A549 (cell line): ENCODE data around the gene IGLL1. TPM values are rescaled to one million over a fixed set of nuclear protein-coding genes. Genes with fewer than 3 reads are reported as not detected.

ENCODE experiments used
- ATAC-seq, 2 experiments: fragments of 200-7000 bp in 1 of 2; fragments of >200 bp in 1 of 2; cut with Nextera tagmentation in 1 of 2; cut with Tn5 transposase in 1 of 2; 3 replicates each; pipeline versions ENCODE4 v1.8.0 to v1.9.1; 2018 to 2020; ENCODE audit warnings: mild to moderate bottlenecking in 1 of 2, moderate library complexity in 1 of 2
- CTCF ChIA-PET: fragments of 300-600 bp; sonication (Branson Sonifier 250); formaldehyde crosslinking; extraction: SDS; loops from one replicate; lab custom pipeline; 2021; ENCODE audit warnings: antibody characterized with exemption, inconsistent platforms; lab: Yijun Ruan, JAX
- POLR2A ChIA-PET: fragments of 350-600 bp; formaldehyde crosslinking; extraction: SDS; loops from one replicate; lab custom pipeline; 2021; ENCODE audit warnings: antibody characterized with exemption, inconsistent platforms; lab: Yijun Ruan, JAX
- DNase-seq, 2 experiments: peaks; one replicate each; pipeline versions ENCODE4 v3.0.0 to v3.0.0-alpha.2; 2011 to 2016; ENCODE audit warnings: low read depth in 1 of 2, low spot score in 1 of 2
- FAIRE-seq: peaks from 2 replicates; lab custom pipeline; 2011; peaks lifted over from hg19 to GRCh38; lab: Jason Lieb, UNC
- H3K27ac ChIP-seq, 2 experiments: fragments of >200 bp; sonication (Bioruptor Twin); formaldehyde crosslinking; 3 replicates each; pipeline ENCODE4 v1.5.1; 2016 to 2017
- H3K4me1 ChIP-seq: fragments of >200 bp; sonication (Bioruptor Twin); formaldehyde crosslinking; 3 replicates; pipeline ENCODE4 v1.6.1; 2016
- H3K4me2 ChIP-seq: fragments of >200 bp; sonication (Bioruptor Twin); formaldehyde crosslinking; 3 replicates; pipeline ENCODE4 v1.6.1; 2016
- H3K4me3 ChIP-seq: fragments of >200 bp; sonication (Bioruptor Twin); formaldehyde crosslinking; 3 replicates; pipeline ENCODE4 v1.5.1; 2016
- H3K9me3 ChIP-seq: fragments of >200 bp; sonication (Bioruptor Twin); formaldehyde crosslinking; 3 replicates; pipeline ENCODE4 v1.6.1; 2016
- ATOH8 ChIP-seq: fragments of 250-450 bp; sonication (Bioruptor Pico); IDR thresholded peaks from 2 replicates; pipeline ENCODE4 v1.5.0; 2020; ENCODE audit warnings: low read depth, mild to moderate bottlenecking, moderate library complexity
- BCL3 ChIP-seq: fragments of >200 bp; sonication (Bioruptor Twin); formaldehyde crosslinking; IDR thresholded peaks from 3 replicates; pipeline ENCODE4 v1.6.1; 2016
- BHLHE40 ChIP-seq: IDR thresholded peaks from 2 replicates; pipeline ENCODE4 v1.6.1; 2012; ENCODE audit warnings: low read depth, low read length, inconsistent platforms
- CBX2 ChIP-seq: fragments of 200-600 bp; sonication (generic); IDR thresholded peaks from 2 replicates; pipeline ENCODE4 v1.6.1; 2016; ENCODE audit warnings: low read depth, mild to moderate bottlenecking, borderline replicate concordance
- CEBPB ChIP-seq, 2 experiments: fragments of >200 bp in 1 of 2; sonication (Bioruptor Twin) in 1 of 2; formaldehyde crosslinking in 1 of 2; IDR thresholded peaks; 2 replicates each; pipeline ENCODE4 v1.6.1; 2012 to 2016
- CHD2 ChIP-seq: fragments of 150-350 bp; IDR thresholded peaks from 2 replicates; pipeline ENCODE4 v1.6.1; 2014; ENCODE audit warnings: low read length; ENCODE audit not compliant: partially characterized antibody
- EHF ChIP-seq: fragments of 250-450 bp; sonication (Bioruptor Pico); IDR thresholded peaks from 2 replicates; pipeline ENCODE4 v1.5.0; 2020; ENCODE audit warnings: mild to moderate bottlenecking
- EP300 ChIP-seq, 2 experiments: fragments of >200 bp; sonication (Bioruptor Twin); formaldehyde crosslinking; IDR thresholded peaks; 2 replicates in 1 of 2; 3 replicates in 1 of 2; pipeline ENCODE4 v1.6.1; 2016 to 2017
- ESRRA ChIP-seq: fragments of 150-350 bp; IDR thresholded peaks from 2 replicates; pipeline ENCODE4 v1.6.1; 2014; ENCODE audit warnings: mild to moderate bottlenecking, low read length, borderline replicate concordance
- GATA3 ChIP-seq: IDR thresholded peaks from 2 replicates; pipeline ENCODE4 v1.6.1; 2012; ENCODE audit warnings: borderline replicate concordance
- HES2 ChIP-seq: fragments of >200 bp; sonication (Bioruptor Twin); formaldehyde crosslinking; IDR thresholded peaks from 2 replicates; pipeline ENCODE4 v1.6.1; 2016
- HOXA7 ChIP-seq: fragments of 250-450 bp; sonication (Bioruptor Pico); IDR thresholded peaks from 2 replicates; pipeline ENCODE4 v1.5.0; 2020; ENCODE audit warnings: mild to moderate bottlenecking, moderate library complexity
- HOXB13 ChIP-seq: fragments of 250-450 bp; sonication (Bioruptor Pico); IDR thresholded peaks from 2 replicates; pipeline ENCODE4 v1.5.0; 2020; ENCODE audit warnings: low read depth, mild to moderate bottlenecking, moderate library complexity
- JUN ChIP-seq, 2 experiments: fragments of >200 bp; sonication (Bioruptor Twin); formaldehyde crosslinking; IDR thresholded peaks; 2 replicates in 1 of 2; 3 replicates in 1 of 2; pipeline ENCODE4 v1.6.1; 2016 to 2017
- MAFK ChIP-seq: fragments of 450-650 bp; IDR thresholded peaks from 2 replicates; pipeline ENCODE4 v1.6.1; 2014; ENCODE audit not compliant: partially characterized antibody
- MAX ChIP-seq: IDR thresholded peaks from 2 replicates; pipeline ENCODE4 v1.6.1; 2012
- MAZ ChIP-seq: fragments of 150-350 bp; IDR thresholded peaks from 2 replicates; pipeline ENCODE4 v1.6.1; 2014; ENCODE audit warnings: antibody characterized with exemption, low read depth, low read length, borderline replicate concordance
- MYC ChIP-seq: IDR thresholded peaks from 2 replicates; pipeline ENCODE4 v1.6.1; 2012; ENCODE audit warnings: mild to moderate bottlenecking, inconsistent platforms, low read length, improper control_type of control experiment, borderline replicate concordance
- NFE2L2 ChIP-seq: fragments of 150-350 bp; conservative IDR thresholded peaks from 2 replicates; pipeline ENCODE4 v1.6.1; 2014; ENCODE audit warnings: low read length
- NPAS2 ChIP-seq: fragments of 250-450 bp; sonication (Bioruptor Pico); IDR thresholded peaks from 2 replicates; pipeline ENCODE4 v1.8.0; 2022; ENCODE audit warnings: mild to moderate bottlenecking, moderate library complexity, borderline replicate concordance
- POLR2A ChIP-seq: IDR thresholded peaks from 2 replicates; pipeline ENCODE4 v1.6.1; 2012; ENCODE audit warnings: mild to moderate bottlenecking, low read length
- REST ChIP-seq: fragments of 200-600 bp; sonication (generic); IDR thresholded peaks from 2 replicates; pipeline ENCODE4 v1.6.1; 2016; ENCODE audit warnings: antibody characterized with exemption, mild to moderate bottlenecking, moderate library complexity
- RNF2 ChIP-seq: fragments of 200-600 bp; sonication (generic); IDR thresholded peaks from 2 replicates; pipeline ENCODE4 v1.6.1; 2016; ENCODE audit warnings: low read depth, mild to moderate bottlenecking, antibody characterized with exemption, moderate library complexity, borderline replicate concordance
- SMC3 ChIP-seq: fragments of >200 bp; sonication (Bioruptor Twin); formaldehyde crosslinking; IDR thresholded peaks from 3 replicates; pipeline ENCODE4 v1.6.1; 2018; ENCODE audit warnings: inconsistent platforms
- SREBF2 ChIP-seq: fragments of 450-650 bp; IDR thresholded peaks from 2 replicates; pipeline ENCODE4 v1.6.1; 2014; ENCODE audit warnings: mild to moderate bottlenecking, moderate library complexity
- TFCP2L1 ChIP-seq: fragments of 250-450 bp; sonication (Bioruptor Pico); IDR thresholded peaks from 2 replicates; pipeline ENCODE4 v1.5.0; 2021; ENCODE audit warnings: mild to moderate bottlenecking
- WGBS: methylation state at CpG from one replicate; pipeline ENCODE4 v1.1.6; 2017; ENCODE audit errors: missing lambda C conversion rate; 5-methylcytosine and 5-hydroxymethylcytosine counted together
- polyA plus RNA-seq, 4 experiments: library from polyadenylated mRNA; depleted of rRNA in 3 of 4; stranded (reverse); fragments of >200 nt; fragmentation: RNase III in 1 of 4; extraction: RNeasy Plus Mini Kit Qiagen cat#74134 plus additional on column Dnase treatment in 1 of 4; gene quantifications; 2 replicates in 3 of 4; 3 replicates in 1 of 4; pipeline ENCODE4 v1.2.3, GENCODE V29; 2011 to 2017

IGLL1 gene
- polyA plus RNA-seq, 2 of the 4 experiments (the other 2 are of a cell fraction): not detected

- no peak for TF ChIP-seq SMC3
- TF ChIP-seq REST: peak; percentile 78
- no peak for TF ChIP-seq SREBF2
- no peak for TF ChIP-seq CEBPB (IDR thresholded peaks at IDR 0.05)
- no peak for TF ChIP-seq BHLHE40
- no peak for TF ChIP-seq ESRRA
- DNase-seq: no peak
- no peak overlapping the region for H3K4me3 ChIP-seq
- WGBS: 61% methylated on average over 2 of the region's 6 CpGs
- no peak for FAIRE-seq
- ATAC-seq: no peak; a peak in 1 of 6 replicates
- no peaks in the 10 kb centered on the region for H3K4me1 ChIP-seq
- CTCF ChIA-PET: no interaction called here
- POLR2A ChIA-PET: no interaction called here
- H3K9me3 ChIP-seq: no peaks in the 10 kb centered on the region
- H3K27ac ChIP-seq: no peak overlapping the region
- H3K4me2 ChIP-seq: no peak overlapping the region
Observed at GRCh38 chr22:23608583-23608982, 28.5 kb upstream of the IGLL1 start.

- no peak for TF ChIP-seq MYC
- no peak for TF ChIP-seq EHF
- no peak for TF ChIP-seq NFE2L2
- TF ChIP-seq GATA3: no peak
- TF ChIP-seq RNF2: no peak
- TF ChIP-seq BCL3: no peak
- no peak for TF ChIP-seq MAZ
- no peak for TF ChIP-seq HOXA7 (CRISPR knock-in tag)
- no peak for TF ChIP-seq MAX
- no peak for TF ChIP-seq TFCP2L1 (CRISPR knock-in tag)
- FAIRE-seq: no peak
- H3K9me3 ChIP-seq: no peaks in the 10 kb centered on the region
- no peak overlapping the region for H3K4me3 ChIP-seq
- ChIA-PET POLR2A (no interaction called here), CTCF (interaction anchor here (2.0 kb wide), 1 partner anchor 15 kb away, joined by 4 read pairs; no protein-coding TSS in a partner anchor)
- no peak for ATAC-seq
- no peaks in the 10 kb centered on the region for H3K4me1 ChIP-seq
- no peak overlapping the region for H3K4me2 ChIP-seq
- WGBS: 65% methylated on average over 4 of the region's 20 CpGs
- DNase-seq: no peak
- no peak overlapping the region for H3K27ac ChIP-seq
Observed at GRCh38 chr22:23606204-23607131, 26.4 kb upstream of the IGLL1 start.

GRCh38 chr22:23604939-23605712 is 25.0 kb upstream of the IGLL1 start:
- no peaks in the 10 kb centered on the region for H3K9me3 ChIP-seq
- no peak overlapping the region for H3K27ac ChIP-seq
- no peak overlapping the region for H3K4me2 ChIP-seq
- CTCF ChIA-PET: no interaction called here
- DNase-seq (no peak), FAIRE-seq (no peak), ATAC-seq (no peak)
- no peaks in the 10 kb centered on the region for H3K4me1 ChIP-seq
- H3K4me3 ChIP-seq: no peak overlapping the region
- TF ChIP-seq CHD2 (no peak), TFCP2L1 (CRISPR knock-in tag) (no peak), CBX2 (no peak), NPAS2 (CRISPR knock-in tag) (no peak), JUN (IDR thresholded peaks at IDR 0.05) (no peak), HES2 (no peak), SMC3 (no peak), EP300 (IDR thresholded peaks at IDR 0.05) (no peak), MAFK (no peak), HOXA7 (CRISPR knock-in tag) (no peak), MYC (no peak), ATOH8 (no peak), HOXB13 (CRISPR knock-in tag) (no peak), POLR2A (no peak), SREBF2 (no peak), CEBPB (IDR thresholded peaks at IDR 0.05) (no peak)
- whole genome bisulfite sequencing: 44% methylated on average over 5 of the region's 8 CpGs
- POLR2A ChIA-PET: no interaction called here
